Chondrocyte (in vitro differentiated cells): ENCODE data around the gene ZNF189. TPM values are rescaled to one million over a fixed set of nuclear protein-coding genes. Genes with fewer than 3 reads are reported as not detected.

Experiments used
- DNase-seq: peaks from one replicate; pipeline ENCODE4 v3.0.0; 2021; ENCODE audit warnings: mixed read lengths, low spot score
- H3K27ac Mint-ChIP-seq: one replicate; pipeline ENCODE4 v1.8.0; 2021; ENCODE audit warnings: mild to moderate bottlenecking, moderate library complexity, mixed read lengths; ENCODE audit not compliant: unreplicated experiment
- H3K27me3 Mint-ChIP-seq: 2 replicates; pipeline ENCODE4 v1.8.0; 2021; ENCODE audit warnings: low read depth, mixed read lengths
- H3K36me3 Mint-ChIP-seq: 2 replicates; pipeline ENCODE4 v1.8.0; 2021; ENCODE audit warnings: low read depth, mixed read lengths
- H3K4me1 Mint-ChIP-seq: 2 replicates; pipeline ENCODE4 v1.8.0; 2021; ENCODE audit warnings: low read depth, mild to moderate bottlenecking, mixed read lengths
- H3K4me3 Mint-ChIP-seq: one replicate; pipeline ENCODE4 v1.8.0; 2021; ENCODE audit warnings: mild to moderate bottlenecking, moderate library complexity, mixed read lengths; ENCODE audit not compliant: unreplicated experiment
- H3K9me3 Mint-ChIP-seq: 2 replicates; pipeline ENCODE4 v1.8.0; 2021; ENCODE audit warnings: low read depth, mixed read lengths
- CTCF ChIP-seq: fragments of 200-600 bp; sonication (generic); IDR thresholded peaks from 2 replicates; pipeline ENCODE4 v1.5.0; 2021; ENCODE audit warnings: antibody characterized with exemption, mild to moderate bottlenecking, moderate library complexity
- total RNA-seq: library from RNA; stranded (reverse); gene quantifications from 3 replicates; pipeline ENCODE4 v1.2.1, GENCODE V29; 2021

ZNF189 gene
- total RNA-seq, 1 donor from 2014 or later: 18.5 TPM

- H3K27me3 Mint-ChIP-seq: no peaks in the 10 kb centered on the region
- H3K27ac Mint-ChIP-seq: no peak overlapping the region
- H3K36me3 Mint-ChIP-seq: peaks cover 3% of the 10 kb centered on the region
- DNase-seq: no peak
- TF ChIP-seq CTCF: no peak
- peaks cover 10% of the 10 kb centered on the region for H3K9me3 Mint-ChIP-seq
- H3K4me3 Mint-ChIP-seq: no peak overlapping the region
- H3K4me1 Mint-ChIP-seq: peaks cover 51% of the 10 kb centered on the region
Measured at GRCh38 chr9:101419863-101420262, 21.2 kb downstream of the ZNF189 start.

DNA sequence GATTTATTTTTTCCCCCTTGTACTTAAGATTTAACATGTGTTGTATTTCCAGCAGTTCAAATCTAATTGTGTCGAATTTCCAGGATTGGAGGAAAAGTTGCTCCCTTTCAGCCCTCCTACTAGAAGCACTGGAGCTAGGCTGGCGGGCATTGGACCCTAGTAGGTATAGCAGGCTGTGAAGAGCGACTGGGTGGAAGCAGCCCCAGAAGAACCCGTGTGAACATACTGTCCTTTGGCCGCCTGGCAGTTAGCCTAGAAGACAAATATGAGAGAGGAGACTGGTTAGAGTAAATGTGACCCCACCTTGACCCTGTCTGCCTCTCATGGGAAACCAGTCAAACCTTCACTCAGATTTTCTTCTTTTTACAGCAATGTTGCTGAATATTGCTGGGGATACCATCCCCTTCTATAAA lies 23.0 kb downstream of the ZNF189 start:
- H3K9me3 Mint-ChIP-seq: peaks cover 2% of the 10 kb centered on the region
- H3K27ac Mint-ChIP-seq: peak overlapping the region; percentile 85
- no peaks in the 10 kb centered on the region for H3K27me3 Mint-ChIP-seq
- no peak overlapping the region for H3K4me3 Mint-ChIP-seq
- no peak for DNase-seq
- no peaks in the 10 kb centered on the region for H3K36me3 Mint-ChIP-seq
- TF ChIP-seq CTCF: no peak
- peaks cover 51% of the 10 kb centered on the region for H3K4me1 Mint-ChIP-seq

DNA sequence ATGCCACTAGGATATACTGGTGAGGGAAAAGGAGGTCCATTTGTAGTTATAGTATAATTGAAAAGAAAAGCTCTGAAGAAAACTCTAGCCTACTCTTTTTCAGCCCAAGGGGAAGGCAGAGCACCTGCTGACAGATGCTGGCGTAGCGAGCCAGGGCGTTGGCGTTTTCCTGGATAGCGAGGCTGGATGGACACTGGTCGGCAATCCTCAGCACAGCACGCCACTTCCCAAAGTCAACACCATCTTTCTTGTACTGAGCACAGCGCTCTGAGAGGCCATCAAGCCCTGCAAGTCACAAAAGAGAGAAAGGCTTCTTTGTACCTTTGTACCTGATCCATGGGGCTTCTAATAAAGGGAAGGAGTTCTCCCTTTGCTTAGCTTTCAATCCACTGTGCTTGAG lies 28.7 kb downstream of the ZNF189 start:
- H3K27me3 Mint-ChIP-seq: peaks cover 12% of the 10 kb centered on the region
- no peak overlapping the region for H3K4me3 Mint-ChIP-seq
- no peaks in the 10 kb centered on the region for H3K36me3 Mint-ChIP-seq
- no peak for TF ChIP-seq CTCF
- peaks cover 14% of the 10 kb centered on the region for H3K4me1 Mint-ChIP-seq
- H3K27ac Mint-ChIP-seq: no peak overlapping the region
- DNase-seq: peak; percentile 52
- H3K9me3 Mint-ChIP-seq: no peaks in the 10 kb centered on the region

- Mint-ChIP-seq H3K9me3 (no peaks in the 10 kb centered on the region), H3K36me3 (no peaks in the 10 kb centered on the region), H3K4me1 (peaks cover 7% of the 10 kb centered on the region), H3K27ac (no peak overlapping the region), H3K4me3 (no peak overlapping the region), H3K27me3 (peaks cover 12% of the 10 kb centered on the region)
- TF ChIP-seq CTCF: no peak
- DNase-seq: no peak
Measured at GRCh38 chr9:101427957-101428655, 29.5 kb downstream of the ZNF189 start.

GRCh38 chr9:101428909-101429308 lies 30.3 kb downstream of the ZNF189 start:
- H3K27me3 Mint-ChIP-seq: peaks cover 12% of the 10 kb centered on the region

More at GRCh38 chr9:101428909-101429308, 30.3 kb downstream of the ZNF189 start:
- Mint-ChIP-seq H3K36me3 (no peaks in the 10 kb centered on the region), H3K9me3 (no peaks in the 10 kb centered on the region), H3K4me1 (no peaks in the 10 kb centered on the region), H3K4me3 (no peak overlapping the region), H3K27ac (no peak overlapping the region)
- no peak for DNase-seq
- TF ChIP-seq CTCF: no peak
